Nephron progenitor cell (in vitro differentiated cells): ENCODE data around the gene TMEM94.
"Not testable (repeated sequence)": the region's sequence is repeated elsewhere in the genome, so short reads cannot be mapped to it uniquely, and the experiment has no call there.

ENCODE experiments used
- DNase-seq: peaks from one replicate; pipeline ENCODE4 v3.0.0; 2021
- H3K27ac Mint-ChIP-seq: 2 replicates; pipeline ENCODE4 v1.8.0; 2021; ENCODE audit warnings: mild to moderate bottlenecking, moderate library complexity, mixed read lengths
- H3K27me3 Mint-ChIP-seq: 2 replicates; pipeline ENCODE4 v1.8.0; 2021; ENCODE audit warnings: mild to moderate bottlenecking, low read depth, mixed read lengths; ENCODE audit not compliant: poor library complexity
- H3K36me3 Mint-ChIP-seq: 2 replicates; pipeline ENCODE4 v1.8.0; 2021; ENCODE audit warnings: low read depth, mixed read lengths
- H3K4me1 Mint-ChIP-seq: 2 replicates; pipeline ENCODE4 v1.8.0; 2021; ENCODE audit warnings: mixed read lengths
- H3K4me3 Mint-ChIP-seq: 2 replicates; pipeline ENCODE4 v1.8.0; 2021; ENCODE audit warnings: mild to moderate bottlenecking, moderate library complexity, mixed read lengths
- H3K9me3 Mint-ChIP-seq: 2 replicates; pipeline ENCODE4 v1.8.0; 2021; ENCODE audit warnings: mild to moderate bottlenecking, moderate library complexity, mixed read lengths
- CTCF ChIP-seq: fragments of 200-600 bp; sonication (generic); IDR thresholded peaks from 2 replicates; pipeline ENCODE4 v1.5.0; 2021; ENCODE audit warnings: antibody characterized with exemption

TMEM94 gene

GRCh38 chr17:75442168-75443103, 14.0 kb upstream of the TMEM94 start:
- H3K27ac Mint-ChIP-seq, result no peak overlapping the region
- no peak overlapping the region for H3K4me3 Mint-ChIP-seq
- DNase-seq, result no peak
- H3K36me3 Mint-ChIP-seq, result no peaks in the 10 kb centered on the region
- TF ChIP-seq CTCF, result no peak
- peaks cover 10% of the 10 kb centered on the region for H3K4me1 Mint-ChIP-seq
- H3K9me3 Mint-ChIP-seq, result no peaks in the 10 kb centered on the region
- H3K27me3 Mint-ChIP-seq, result peaks cover 15% of the 10 kb centered on the region

- Mint-ChIP-seq H3K4me1 (peaks cover 18% of the 10 kb centered on the region), H3K4me3 (no peak overlapping the region), H3K27me3 (peaks cover 8% of the 10 kb centered on the region), H3K9me3 (no peaks in the 10 kb centered on the region), H3K36me3 (no peaks in the 10 kb centered on the region), H3K27ac (no peak overlapping the region)
- TF ChIP-seq CTCF, result no peak
- no peak for DNase-seq
Measured at GRCh38 chr17:75445296-75445695, 11.1 kb upstream of the TMEM94 start.

GRCh38 chr17:75445896-75446295, 10.5 kb upstream of the TMEM94 start:
- not testable (repeated sequence) for H3K9me3 Mint-ChIP-seq, H3K36me3 Mint-ChIP-seq, H3K4me3 Mint-ChIP-seq, DNase-seq, H3K27ac Mint-ChIP-seq
- peaks cover 11% of the 10 kb centered on the region for H3K27me3 Mint-ChIP-seq
- peaks cover 18% of the 10 kb centered on the region for H3K4me1 Mint-ChIP-seq

GRCh38 chr17:75447951-75448856, 8.2 kb upstream of the TMEM94 start:
- Mint-ChIP-seq H3K27me3 (peaks cover 13% of the 10 kb centered on the region), H3K27ac (no peak overlapping the region), H3K36me3 (no peaks in the 10 kb centered on the region), H3K9me3 (no peaks in the 10 kb centered on the region), H3K4me1 (peaks cover 13% of the 10 kb centered on the region), H3K4me3 (no peak overlapping the region)
- no peak for TF ChIP-seq CTCF
- DNase-seq, result no peak

GRCh38 chr17:75450270-75450669, 6.2 kb upstream of the TMEM94 start:
- H3K27ac Mint-ChIP-seq, result no peak overlapping the region
- H3K27me3 Mint-ChIP-seq, result peaks cover 10% of the 10 kb centered on the region
- no peak overlapping the region for H3K4me3 Mint-ChIP-seq
- no peak for DNase-seq
- no peaks in the 10 kb centered on the region for H3K36me3 Mint-ChIP-seq
- H3K4me1 Mint-ChIP-seq, result peaks cover 21% of the 10 kb centered on the region
- no peak for TF ChIP-seq CTCF
- H3K9me3 Mint-ChIP-seq, result no peaks in the 10 kb centered on the region

- no peak for TF ChIP-seq CTCF
- no peaks in the 10 kb centered on the region for H3K9me3 Mint-ChIP-seq
- H3K4me1 Mint-ChIP-seq, result peaks cover 45% of the 10 kb centered on the region
- H3K36me3 Mint-ChIP-seq, result peaks cover 8% of the 10 kb centered on the region
- H3K27ac Mint-ChIP-seq, result no peak overlapping the region
- H3K4me3 Mint-ChIP-seq, result no peak overlapping the region
- peaks cover 9% of the 10 kb centered on the region for H3K27me3 Mint-ChIP-seq
- no peak for DNase-seq
Measured at GRCh38 chr17:75454193-75454592, 2.2 kb upstream of the TMEM94 start.

- DNase-seq, H3K36me3 Mint-ChIP-seq, H3K4me3 Mint-ChIP-seq, H3K9me3 Mint-ChIP-seq, H3K27ac Mint-ChIP-seq, H3K27me3 Mint-ChIP-seq: not testable (repeated sequence)
- H3K4me1 Mint-ChIP-seq, result peaks cover 49% of the 10 kb centered on the region
Measured at GRCh38 chr17:75454672-75455071, 1.8 kb upstream of the TMEM94 start.
